ENCODE results near the gene RBM20.

- TF ChIP-seq POLR2A (IDR thresholded peaks at IDR 0.05) (no peak), EP300 (IDR thresholded peaks at IDR 0.05) (no peak)
- TF ChIP-seq, protein P1, sequence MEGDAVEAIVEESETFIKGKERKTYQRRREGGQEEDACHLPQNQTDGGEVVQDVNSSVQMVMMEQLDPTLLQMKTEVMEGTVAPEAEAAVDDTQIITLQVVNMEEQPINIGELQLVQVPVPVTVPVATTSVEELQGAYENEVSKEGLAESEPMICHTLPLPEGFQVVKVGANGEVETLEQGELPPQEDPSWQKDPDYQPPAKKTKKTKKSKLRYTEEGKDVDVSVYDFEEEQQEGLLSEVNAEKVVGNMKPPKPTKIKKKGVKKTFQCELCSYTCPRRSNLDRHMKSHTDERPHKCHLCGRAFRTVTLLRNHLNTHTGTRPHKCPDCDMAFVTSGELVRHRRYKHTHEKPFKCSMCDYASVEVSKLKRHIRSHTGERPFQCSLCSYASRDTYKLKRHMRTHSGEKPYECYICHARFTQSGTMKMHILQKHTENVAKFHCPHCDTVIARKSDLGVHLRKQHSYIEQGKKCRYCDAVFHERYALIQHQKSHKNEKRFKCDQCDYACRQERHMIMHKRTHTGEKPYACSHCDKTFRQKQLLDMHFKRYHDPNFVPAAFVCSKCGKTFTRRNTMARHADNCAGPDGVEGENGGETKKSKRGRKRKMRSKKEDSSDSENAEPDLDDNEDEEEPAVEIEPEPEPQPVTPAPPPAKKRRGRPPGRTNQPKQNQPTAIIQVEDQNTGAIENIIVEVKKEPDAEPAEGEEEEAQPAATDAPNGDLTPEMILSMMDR (IDR thresholded peaks at IDR 0.05): no peak
Observed at GRCh38 chr10:110694820-110695538, 50.8 kb downstream of the RBM20 start.

All from gastroesophageal sphincter (tissue), 3 donors.